ENCODE measurements around the gene KCNH1. TPM values are rescaled to one million over a fixed set of nuclear protein-coding genes. Genes with fewer than 3 reads are reported as not detected.

Gene KCNH1
- total RNA-seq, 1 donor from 2014 or later = not detected

- ChIA-PET CTCF (no interaction called here), POLR2A (no interaction called here)
- no peaks in the 10 kb centered on the region for H3K9me3 Mint-ChIP-seq
- H3K4me3 Mint-ChIP-seq = no peak overlapping the region
- H3K27me3 Mint-ChIP-seq = peaks cover 7% of the 10 kb centered on the region
- no peak for ATAC-seq (ENCODE audit: low read depth)
- DNase-seq = no peak
- no peaks in the 10 kb centered on the region for H3K4me1 Mint-ChIP-seq
- no peak overlapping the region for H3K27ac Mint-ChIP-seq
- H3K36me3 Mint-ChIP-seq (ENCODE audit: low read depth) = no peaks in the 10 kb centered on the region
- intact Hi-C loops (cut with micrococcal nuclease) = no loop called here
- TF ChIP-seq CTCF (IDR thresholded peaks at IDR 0.05) = no peak
Measured at GRCh38 chr1:210794445-210794844, 339.5 kb downstream of the KCNH1 start.

- ATAC-seq (ENCODE audit: low read depth) (no peak), DNase-seq (no peak)
- H3K36me3 Mint-ChIP-seq (ENCODE audit: low read depth) = no peaks in the 10 kb centered on the region
- CTCF ChIA-PET = no interaction called here
- H3K27me3 Mint-ChIP-seq = peaks cover 7% of the 10 kb centered on the region
- no peak overlapping the region for H3K27ac Mint-ChIP-seq
- no peak for TF ChIP-seq CTCF (IDR thresholded peaks at IDR 0.05)
- H3K4me3 Mint-ChIP-seq = no peak overlapping the region
- no peaks in the 10 kb centered on the region for H3K4me1 Mint-ChIP-seq
- intact Hi-C loops (cut with micrococcal nuclease) = no loop called here
- H3K9me3 Mint-ChIP-seq = no peaks in the 10 kb centered on the region
- POLR2A ChIA-PET = no interaction called here
Measured at GRCh38 chr1:210792250-210793102, 341.5 kb downstream of the KCNH1 start.

GRCh38 chr1:210790196-210790595 lies 343.8 kb downstream of the KCNH1 start:
- no peaks in the 10 kb centered on the region for H3K9me3 Mint-ChIP-seq
- no peak for ATAC-seq (ENCODE audit: low read depth)
- H3K27me3 Mint-ChIP-seq = peaks cover 6% of the 10 kb centered on the region
- H3K4me3 Mint-ChIP-seq = no peak overlapping the region
- intact Hi-C loops (cut with micrococcal nuclease) = no loop called here
- TF ChIP-seq CTCF (IDR thresholded peaks at IDR 0.05) = no peak
- CTCF ChIA-PET = no interaction called here
- H3K36me3 Mint-ChIP-seq (ENCODE audit: low read depth) = no peaks in the 10 kb centered on the region
- POLR2A ChIA-PET = no interaction called here
- no peak overlapping the region for H3K27ac Mint-ChIP-seq
- no peak for DNase-seq
- H3K4me1 Mint-ChIP-seq = no peaks in the 10 kb centered on the region

GRCh38 chr1:210787800-210788199 lies 346.1 kb downstream of the KCNH1 start:
- CTCF ChIA-PET = no interaction called here
- Mint-ChIP-seq H3K27me3 (peaks cover 6% of the 10 kb centered on the region), H3K9me3 (no peaks in the 10 kb centered on the region), H3K36me3 (ENCODE audit: low read depth) (no peaks in the 10 kb centered on the region), H3K4me1 (no peaks in the 10 kb centered on the region), H3K4me3 (no peak overlapping the region), H3K27ac (no peak overlapping the region)
- intact Hi-C loops (cut with micrococcal nuclease) = no loop called here
- no peak for DNase-seq
- no peak for ATAC-seq (ENCODE audit: low read depth)
- no peak for TF ChIP-seq CTCF (IDR thresholded peaks at IDR 0.05)
- POLR2A ChIA-PET = no interaction called here

GRCh38 chr1:210786546-210786945 lies 347.4 kb downstream of the KCNH1 start:
- peaks cover 6% of the 10 kb centered on the region for H3K27me3 Mint-ChIP-seq
- no peak for TF ChIP-seq CTCF (IDR thresholded peaks at IDR 0.05)
- intact Hi-C loops (cut with micrococcal nuclease) = no loop called here

More at GRCh38 chr1:210786546-210786945, 347.4 kb downstream of the KCNH1 start:
- no peaks in the 10 kb centered on the region for H3K36me3 Mint-ChIP-seq (ENCODE audit: low read depth)
- ATAC-seq (ENCODE audit: low read depth) (no peak), DNase-seq (no peak)
- ChIA-PET POLR2A (no interaction called here), CTCF (no interaction called here)
- H3K27ac Mint-ChIP-seq = no peak overlapping the region
- no peak overlapping the region for H3K4me3 Mint-ChIP-seq
- H3K4me1 Mint-ChIP-seq = no peaks in the 10 kb centered on the region
- no peaks in the 10 kb centered on the region for H3K9me3 Mint-ChIP-seq

Data from activated B cell treated with CpG ODN at 0.5 μM for 24 hours (primary cell).